Measurements from ENCODE around the gene PAF1.

GRCh38 chr19:39417463-39418181 is 26.7 kb upstream of the PAF1 start:
- no peak for TF ChIP-seq POLR2A (IDR thresholded peaks at IDR 0.05)
- no peak for TF ChIP-seq CTCF (IDR thresholded peaks at IDR 0.05)
- no peak for TF ChIP-seq EP300 (IDR thresholded peaks at IDR 0.05)
